GM23248 (cell line): ENCODE data around the gene ACOT7.
"Not testable (repeated sequence)": the region's sequence is repeated elsewhere in the genome, so short reads cannot be mapped to it uniquely, and the experiment has no call there.

Experiments
- EZH2 ChIP-seq: fragments of 200-600 bp; sonication (generic); IDR thresholded peaks from 2 replicates; pipeline ENCODE4 v1.6.1; 2018; ENCODE audit warnings: antibody characterized with exemption, mild to moderate bottlenecking; ENCODE audit not compliant: insufficient read depth, poor library complexity, severe bottlenecking
- EZH2phosphoT487 ChIP-seq: fragments of 200-600 bp; sonication (generic); IDR thresholded peaks from 2 replicates; pipeline ENCODE4 v1.6.1; 2018; ENCODE audit warnings: antibody characterized with exemption, moderate library complexity, mild to moderate bottlenecking, low read depth; ENCODE audit not compliant: insufficient read depth

DNA sequence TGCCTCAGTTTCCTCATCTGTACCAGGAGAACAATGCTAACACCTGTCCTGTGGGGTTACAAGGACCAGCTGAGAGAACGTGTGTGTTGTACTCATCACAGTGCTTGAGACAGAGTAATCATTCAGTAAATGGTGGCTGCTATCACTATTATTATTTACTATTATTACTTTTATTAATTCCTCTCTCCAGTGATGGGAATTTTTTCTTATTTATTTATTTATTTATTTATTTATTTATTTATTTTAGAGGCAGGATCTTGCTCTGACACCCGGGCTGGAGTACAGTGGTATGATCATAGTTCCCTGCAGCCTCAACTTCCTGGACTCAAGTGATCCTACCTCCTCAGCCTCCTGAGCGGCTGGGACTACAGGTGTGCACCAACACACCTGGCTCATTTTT is 42.7 kb upstream of the ACOT7 start:
- not testable (repeated sequence) for TF ChIP-seq EZH2, EZH2phosphoT487
